ENCODE measurements around the gene SLAMF1.

GRCh38 chr1:160607672-160608032 lies 39.2 kb downstream of the SLAMF1 start:
- no peak for TF ChIP-seq CTCF (conservative IDR thresholded peaks at IDR 0.05; ENCODE audit: low read depth in 2 of 2)
- TF ChIP-seq REST (IDR thresholded peaks at IDR 0.05; ENCODE audit: unreplicated experiment), result no peak
- no peak for TF ChIP-seq EZH2phosphoT487 (IDR thresholded peaks at IDR 0.05; ENCODE audit: unreplicated experiment)
- TF ChIP-seq EZH2 (IDR thresholded peaks at IDR 0.05; ENCODE audit: low read depth, unreplicated experiment), result no peak
- TF ChIP-seq ZNF114 (CRISPR knock-in tag; IDR thresholded peaks at IDR 0.05), result no peak
- TF ChIP-seq POLR2AphosphoS5 (IDR thresholded peaks at IDR 0.05; ENCODE audit: low read depth), result no peak
- TF ChIP-seq NANOG (IDR thresholded peaks at IDR 0.05; ENCODE audit: borderline replicate concordance), result no peak
- no peak for TF ChIP-seq CREB1 (CRISPR knock-in tag; IDR thresholded peaks at IDR 0.05; ENCODE audit: low read depth)
- TF ChIP-seq JUNB (IDR thresholded peaks at IDR 0.05; ENCODE audit: unreplicated experiment), result no peak
- no peak for TF ChIP-seq ETS1 (IDR thresholded peaks at IDR 0.05)
- TF ChIP-seq ZNF331 (CRISPR knock-in tag; IDR thresholded peaks at IDR 0.05; ENCODE audit: low read depth), result no peak
- TF ChIP-seq STAT1 (IDR thresholded peaks at IDR 0.05; ENCODE audit: unreplicated experiment), result no peak
- TF ChIP-seq ZNF462 (CRISPR knock-in tag; IDR thresholded peaks at IDR 0.05), result no peak

All from GM23338 (cell line).